Fibroblast of mammary gland (primary cell): ENCODE data around the gene GARS1.

Source experiments
- DNase-seq: peaks from one replicate; pipeline ENCODE4 v3.0.0-alpha.2; 2010; ENCODE audit warnings: low read depth
- H3K4me3 ChIP-seq: 2 replicates; pipeline ENCODE4 v1.5.1; 2011; ENCODE audit warnings: low read depth, mild to moderate bottlenecking, low read length, moderate library complexity; ENCODE audit not compliant: control insufficient read depth
- TF ChIP-seq, protein P1 (sequence below): conservative IDR thresholded peaks from 2 replicates; pipeline ENCODE4 v1.5.1; 2011; ENCODE audit warnings: low read depth, low read length, inconsistent platforms; ENCODE audit not compliant: control insufficient read depth, insufficient read depth

GARS1 gene

DNA sequence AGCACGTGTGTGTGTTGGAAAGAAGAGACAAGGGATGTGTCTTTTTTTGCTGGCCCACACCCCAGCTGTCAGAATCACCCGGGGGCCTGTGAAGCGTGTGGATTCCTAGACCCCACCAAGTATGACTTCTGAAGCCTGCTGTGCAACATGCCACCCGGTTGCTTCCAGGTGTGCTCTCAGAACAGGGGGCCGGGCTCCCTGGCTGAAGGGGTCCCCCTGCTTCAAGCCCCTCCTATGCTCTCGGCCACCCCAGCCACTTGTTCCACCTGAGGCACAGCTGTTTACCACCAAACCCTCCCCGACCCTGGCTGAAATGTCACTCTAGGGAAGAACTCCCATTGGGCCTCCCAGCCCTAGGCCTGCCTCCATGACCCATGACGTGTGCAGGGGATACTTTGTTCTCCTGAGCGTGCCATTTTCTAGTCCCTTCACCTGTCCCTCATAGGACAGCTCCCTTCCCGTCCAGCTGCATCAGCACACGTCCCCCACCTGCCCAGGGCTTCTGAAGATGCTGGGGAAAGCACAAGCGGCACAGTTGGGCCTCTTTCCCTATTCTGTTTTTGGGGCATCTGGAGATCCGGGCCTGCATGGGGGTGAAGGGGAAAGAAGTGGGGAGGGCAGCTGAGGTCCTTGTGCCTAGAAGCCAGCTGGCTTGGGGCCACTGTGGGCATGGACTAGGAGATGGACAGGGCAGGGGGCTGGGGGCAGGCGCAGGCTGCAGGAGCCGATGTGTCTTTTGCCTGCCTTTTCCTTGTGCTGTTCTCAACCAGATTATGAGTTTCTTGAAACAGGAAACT lies 54.3 kb downstream of the GARS1 start:
- DNase-seq = no peak
- H3K4me3 ChIP-seq = no peak overlapping the region
- TF ChIP-seq, protein P1, sequence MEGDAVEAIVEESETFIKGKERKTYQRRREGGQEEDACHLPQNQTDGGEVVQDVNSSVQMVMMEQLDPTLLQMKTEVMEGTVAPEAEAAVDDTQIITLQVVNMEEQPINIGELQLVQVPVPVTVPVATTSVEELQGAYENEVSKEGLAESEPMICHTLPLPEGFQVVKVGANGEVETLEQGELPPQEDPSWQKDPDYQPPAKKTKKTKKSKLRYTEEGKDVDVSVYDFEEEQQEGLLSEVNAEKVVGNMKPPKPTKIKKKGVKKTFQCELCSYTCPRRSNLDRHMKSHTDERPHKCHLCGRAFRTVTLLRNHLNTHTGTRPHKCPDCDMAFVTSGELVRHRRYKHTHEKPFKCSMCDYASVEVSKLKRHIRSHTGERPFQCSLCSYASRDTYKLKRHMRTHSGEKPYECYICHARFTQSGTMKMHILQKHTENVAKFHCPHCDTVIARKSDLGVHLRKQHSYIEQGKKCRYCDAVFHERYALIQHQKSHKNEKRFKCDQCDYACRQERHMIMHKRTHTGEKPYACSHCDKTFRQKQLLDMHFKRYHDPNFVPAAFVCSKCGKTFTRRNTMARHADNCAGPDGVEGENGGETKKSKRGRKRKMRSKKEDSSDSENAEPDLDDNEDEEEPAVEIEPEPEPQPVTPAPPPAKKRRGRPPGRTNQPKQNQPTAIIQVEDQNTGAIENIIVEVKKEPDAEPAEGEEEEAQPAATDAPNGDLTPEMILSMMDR = no peak

DNA sequence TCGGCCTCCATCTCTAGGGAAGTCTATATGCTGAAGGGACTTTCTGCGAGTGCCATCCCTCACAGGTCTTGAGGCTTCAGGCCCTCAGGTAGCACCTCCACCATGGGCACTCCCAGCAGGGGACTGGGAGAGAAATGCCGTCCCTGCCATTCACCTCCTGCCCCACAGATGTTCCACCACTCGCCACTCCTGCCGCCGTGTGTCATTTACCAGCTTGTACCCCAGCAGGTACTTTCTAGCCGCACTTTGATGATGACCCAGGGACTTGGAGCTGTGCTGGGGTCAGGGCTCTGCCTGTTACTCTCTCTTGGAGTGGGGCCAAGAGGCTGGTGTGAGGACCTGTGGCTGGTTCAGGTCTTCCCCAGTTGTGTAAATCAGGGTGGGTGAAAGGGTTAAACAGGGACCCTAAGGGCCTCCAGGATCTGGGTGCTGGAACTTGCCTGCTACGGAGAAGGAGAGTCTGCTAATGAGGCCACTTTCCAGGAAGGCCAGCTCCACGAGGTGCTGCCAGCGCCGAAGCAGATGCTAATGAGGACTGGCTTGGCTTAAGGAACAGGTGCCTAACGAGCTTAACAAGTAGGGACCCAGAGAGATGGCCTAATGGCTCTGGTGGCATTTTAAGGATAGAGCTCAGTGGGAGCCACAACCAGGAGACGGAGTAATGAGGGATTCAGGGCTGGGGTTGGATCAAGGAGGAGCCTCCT lies 55.2 kb downstream of the GARS1 start:
- no peak for DNase-seq
- TF ChIP-seq, protein P1 = no peak
- H3K4me3 ChIP-seq = no peak overlapping the region

DNA sequence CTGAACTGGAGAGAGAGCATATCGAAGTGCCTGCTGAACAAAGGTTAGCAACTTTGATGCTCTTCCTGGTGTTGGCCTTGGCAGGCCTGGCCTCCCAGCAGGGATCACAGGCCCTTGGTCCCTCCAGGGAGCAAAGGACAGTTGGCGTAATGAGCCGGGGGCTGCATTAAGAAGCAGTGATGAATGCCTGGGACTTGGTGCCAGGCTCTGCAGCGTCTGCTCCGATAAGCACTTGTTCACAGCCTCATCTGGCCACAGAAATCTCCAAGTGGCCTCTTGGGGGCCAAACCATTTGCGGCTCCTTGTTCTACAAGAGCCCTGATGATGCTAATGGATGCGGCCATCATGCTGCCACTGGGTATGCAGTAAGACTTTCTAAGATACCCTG lies 55.7 kb downstream of the GARS1 start:
- no peak for DNase-seq
- TF ChIP-seq, protein P1 = no peak
- no peak overlapping the region for H3K4me3 ChIP-seq

DNA sequence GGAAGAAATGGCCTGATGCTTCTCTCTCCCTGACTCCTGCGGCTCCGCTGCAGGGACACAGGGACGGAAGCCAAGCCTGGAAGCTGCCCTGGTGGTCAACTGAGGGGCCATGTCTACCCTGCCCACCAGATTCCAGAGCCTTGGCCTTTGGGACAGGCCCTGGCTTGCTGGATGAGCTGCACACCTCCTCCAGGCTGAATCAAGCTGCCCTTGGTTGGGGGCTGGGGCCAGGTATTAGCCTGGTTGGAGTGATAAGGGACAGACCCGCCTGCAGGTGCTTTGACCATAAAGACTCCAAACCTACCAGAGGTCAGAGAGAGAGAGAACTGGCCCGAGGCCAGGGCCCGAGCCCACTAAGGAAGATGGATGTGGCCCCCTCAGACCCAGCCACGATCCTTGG lies 57.5 kb downstream of the GARS1 start:
- H3K4me3 ChIP-seq = no peak overlapping the region
- TF ChIP-seq, protein P1 = no peak
- DNase-seq = no peak

DNA sequence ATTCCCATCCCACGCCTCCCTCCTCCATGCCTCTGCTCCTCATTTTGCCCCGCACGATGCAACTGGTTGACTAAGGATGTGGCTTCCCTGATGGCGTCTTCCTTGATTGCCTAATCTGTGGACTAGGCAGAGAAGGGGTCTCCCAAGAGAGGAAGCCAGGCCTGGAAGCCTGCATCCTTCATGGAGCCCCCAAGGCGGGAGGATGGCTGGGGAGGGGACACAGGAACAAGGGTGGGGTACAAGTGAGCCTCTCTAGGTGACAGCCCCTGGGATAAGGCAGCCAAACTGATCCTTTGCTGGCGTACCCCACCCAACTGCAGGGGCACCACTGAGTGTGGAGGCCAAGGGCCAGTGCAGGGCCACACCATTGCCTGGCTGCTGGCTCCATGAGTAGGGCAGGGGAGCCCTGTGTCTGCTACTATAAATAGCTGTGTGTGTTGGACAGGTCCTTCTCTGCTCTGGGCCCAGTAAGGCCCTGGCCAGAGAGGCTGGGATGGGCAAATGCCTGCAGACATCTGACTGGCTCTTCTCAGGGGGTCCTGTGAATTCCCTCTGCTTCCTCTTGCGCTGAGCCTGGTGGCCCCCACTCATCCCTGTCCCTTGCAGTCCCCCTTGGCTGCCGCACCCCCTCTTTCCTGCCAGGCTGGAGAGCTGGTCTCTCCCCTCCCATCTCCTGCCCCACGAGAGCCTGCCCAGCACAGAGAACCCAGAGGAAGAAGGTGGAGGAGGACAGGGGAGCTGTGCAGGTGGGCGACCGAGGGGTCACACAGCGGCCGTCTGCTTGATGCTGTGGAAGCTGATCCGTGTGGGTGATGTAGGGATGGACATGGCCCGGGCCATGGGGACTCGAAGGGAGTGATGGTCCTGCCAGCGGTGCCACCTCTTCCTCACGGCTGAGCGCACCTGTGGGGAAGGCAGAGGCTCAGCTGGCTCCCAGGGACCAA lies 58.3 kb downstream of the GARS1 start:
- no peak overlapping the region for H3K4me3 ChIP-seq
- TF ChIP-seq, protein P1 = no peak
- DNase-seq = no peak

- H3K4me3 ChIP-seq = no peak overlapping the region
- TF ChIP-seq, protein P1 = no peak
- no peak for DNase-seq
These were observed 59.8 kb downstream of the GARS1 start for GRCh38 chr7:30654296-30655090.
